Stimulated activated effector memory CD8-positive, alpha-beta T cell treated with anti-CD3 and anti-CD28 coated beads, Interleukin-12 subunit alpha, Interleukin-12 subunit beta, amount 100 ng/mL, for 72 hours (primary cell): Measurements from ENCODE around the gene FGF12.

Experiments
- ATAC-seq: fragments of 150-1000 bp; cut with Tn5 transposase; 2 replicates; pipeline ENCODE4 v1.10.0; 2021
- DNase-seq, 2 donors: peaks; one replicate each; pipeline ENCODE4 v3.0.0; 2021 to 2022; ENCODE audit warnings: low spot score in 2 of 2
- H3K27ac Mint-ChIP-seq: one replicate; pipeline ENCODE4 v1.8.0; 2022; ENCODE audit warnings: mild to moderate bottlenecking, mixed read lengths
- H3K36me3 Mint-ChIP-seq: one replicate; pipeline ENCODE4 v1.8.0; 2022; ENCODE audit warnings: mild to moderate bottlenecking, mixed read lengths
- H3K4me1 Mint-ChIP-seq: one replicate; pipeline ENCODE4 v1.8.0; 2022; ENCODE audit warnings: mixed read lengths
- H3K4me3 Mint-ChIP-seq: one replicate; pipeline ENCODE4 v1.8.0; 2022; ENCODE audit warnings: mild to moderate bottlenecking, mixed read lengths
- H3K9me3 Mint-ChIP-seq: one replicate; pipeline ENCODE4 v1.8.0; 2022; ENCODE audit warnings: mixed read lengths

The FGF12 gene

GRCh38 chr3:192514081-192514753 lies 213.1 kb downstream of the FGF12 start:
- Mint-ChIP-seq H3K9me3 (peaks cover 2% of the 10 kb centered on the region), H3K4me1 (no peaks in the 10 kb centered on the region), H3K27ac (no peak overlapping the region), H3K4me3 (no peak overlapping the region), H3K36me3 (no peaks in the 10 kb centered on the region)
- ATAC-seq (no peak), DNase-seq (no peak)

- H3K9me3 Mint-ChIP-seq = no peaks in the 10 kb centered on the region
- no peak overlapping the region for H3K4me3 Mint-ChIP-seq
- no peak overlapping the region for H3K27ac Mint-ChIP-seq
- no peaks in the 10 kb centered on the region for H3K36me3 Mint-ChIP-seq
- no peaks in the 10 kb centered on the region for H3K4me1 Mint-ChIP-seq
- DNase-seq (no peak), ATAC-seq (no peak)
These were observed 221.6 kb downstream of the FGF12 start for GRCh38 chr3:192505731-192506130.

GRCh38 chr3:192501401-192501800 lies 225.9 kb downstream of the FGF12 start:
- DNase-seq = no peak
- Mint-ChIP-seq H3K27ac (no peak overlapping the region), H3K36me3 (no peaks in the 10 kb centered on the region), H3K4me1 (no peaks in the 10 kb centered on the region), H3K9me3 (no peaks in the 10 kb centered on the region), H3K4me3 (no peak overlapping the region)
- no peak for ATAC-seq

GRCh38 chr3:192496905-192497587 lies 230.3 kb downstream of the FGF12 start:
- Mint-ChIP-seq H3K4me3 (no peak overlapping the region), H3K27ac (no peak overlapping the region), H3K4me1 (no peaks in the 10 kb centered on the region), H3K9me3 (no peaks in the 10 kb centered on the region), H3K36me3 (no peaks in the 10 kb centered on the region)
- ATAC-seq (no peak), DNase-seq (no peak)

GRCh38 chr3:192494174-192494573 lies 233.2 kb downstream of the FGF12 start:
- DNase-seq = no peak
- no peak overlapping the region for H3K27ac Mint-ChIP-seq
- H3K9me3 Mint-ChIP-seq = no peaks in the 10 kb centered on the region
- H3K4me1 Mint-ChIP-seq = no peaks in the 10 kb centered on the region
- H3K4me3 Mint-ChIP-seq = no peak overlapping the region
- ATAC-seq = no peak
- H3K36me3 Mint-ChIP-seq = no peaks in the 10 kb centered on the region

- Mint-ChIP-seq H3K4me3 (no peak overlapping the region), H3K27ac (no peak overlapping the region), H3K4me1 (no peaks in the 10 kb centered on the region), H3K36me3 (no peaks in the 10 kb centered on the region), H3K9me3 (peaks cover 3% of the 10 kb centered on the region)
- DNase-seq = no peak
- no peak for ATAC-seq
These were observed 236.6 kb downstream of the FGF12 start for GRCh38 chr3:192490720-192491119.

- Mint-ChIP-seq H3K4me3 (no peak overlapping the region), H3K27ac (no peak overlapping the region), H3K9me3 (peaks cover 3% of the 10 kb centered on the region), H3K36me3 (no peaks in the 10 kb centered on the region), H3K4me1 (no peaks in the 10 kb centered on the region)
- DNase-seq (no peak), ATAC-seq (no peak)
These were observed 237.8 kb downstream of the FGF12 start for GRCh38 chr3:192489579-192489978.

GRCh38 chr3:192487033-192487432 lies 240.3 kb downstream of the FGF12 start:
- DNase-seq = no peak
- no peak for ATAC-seq
- Mint-ChIP-seq H3K36me3 (no peaks in the 10 kb centered on the region), H3K4me1 (no peaks in the 10 kb centered on the region), H3K4me3 (no peak overlapping the region), H3K9me3 (peaks cover 3% of the 10 kb centered on the region), H3K27ac (no peak overlapping the region)

GRCh38 chr3:192482809-192483208 lies 244.5 kb downstream of the FGF12 start:
- ATAC-seq = no peak
- no peaks in the 10 kb centered on the region for H3K36me3 Mint-ChIP-seq

GRCh38 chr3:192482391-192482790 lies 244.9 kb downstream of the FGF12 start:
- H3K36me3 Mint-ChIP-seq = no peaks in the 10 kb centered on the region
- ATAC-seq (no peak), DNase-seq (no peak)
- H3K27ac Mint-ChIP-seq = no peak overlapping the region
- no peaks in the 10 kb centered on the region for H3K9me3 Mint-ChIP-seq
- no peak overlapping the region for H3K4me3 Mint-ChIP-seq
- no peaks in the 10 kb centered on the region for H3K4me1 Mint-ChIP-seq

More at GRCh38 chr3:192482809-192483208, 244.5 kb downstream of the FGF12 start:
- Mint-ChIP-seq H3K27ac (no peak overlapping the region), H3K4me1 (no peaks in the 10 kb centered on the region), H3K9me3 (no peaks in the 10 kb centered on the region), H3K4me3 (no peak overlapping the region)
- no peak for DNase-seq

- Mint-ChIP-seq H3K4me3 (no peak overlapping the region), H3K9me3 (no peaks in the 10 kb centered on the region), H3K4me1 (no peaks in the 10 kb centered on the region), H3K27ac (no peak overlapping the region), H3K36me3 (no peaks in the 10 kb centered on the region)
- no peak for ATAC-seq
- DNase-seq = no peak
These were observed 245.7 kb downstream of the FGF12 start for GRCh38 chr3:192481638-192482037.

- Mint-ChIP-seq H3K27ac (no peak overlapping the region), H3K36me3 (no peaks in the 10 kb centered on the region), H3K4me3 (no peak overlapping the region), H3K9me3 (no peaks in the 10 kb centered on the region), H3K4me1 (no peaks in the 10 kb centered on the region)
- DNase-seq (peak; percentile 4 to 55), ATAC-seq (peak; percentile 60)
These were observed 259.9 kb downstream of the FGF12 start for GRCh38 chr3:192467230-192468140.

- no peaks in the 10 kb centered on the region for H3K9me3 Mint-ChIP-seq
- ATAC-seq (no peak), DNase-seq (no peak)
- H3K27ac Mint-ChIP-seq = no peak overlapping the region
- H3K36me3 Mint-ChIP-seq = no peaks in the 10 kb centered on the region
- no peak overlapping the region for H3K4me3 Mint-ChIP-seq
- H3K4me1 Mint-ChIP-seq = no peaks in the 10 kb centered on the region
These were observed 278.3 kb downstream of the FGF12 start for GRCh38 chr3:192449036-192449435.

GRCh38 chr3:192445770-192446644 lies 281.3 kb downstream of the FGF12 start:
- DNase-seq (no peak), ATAC-seq (no peak)
- Mint-ChIP-seq H3K4me3 (no peak overlapping the region), H3K9me3 (no peaks in the 10 kb centered on the region), H3K4me1 (no peaks in the 10 kb centered on the region), H3K36me3 (no peaks in the 10 kb centered on the region), H3K27ac (no peak overlapping the region)

- H3K27ac Mint-ChIP-seq = no peak overlapping the region
- no peaks in the 10 kb centered on the region for H3K36me3 Mint-ChIP-seq
- ATAC-seq (no peak), DNase-seq (no peak)
- no peak overlapping the region for H3K4me3 Mint-ChIP-seq
- no peaks in the 10 kb centered on the region for H3K9me3 Mint-ChIP-seq
- H3K4me1 Mint-ChIP-seq = no peaks in the 10 kb centered on the region
These were observed 282.6 kb downstream of the FGF12 start for GRCh38 chr3:192444791-192445106.
